ENCODE results near the gene WDR88. TPM values are rescaled to one million over a fixed set of nuclear protein-coding genes. Genes with fewer than 3 reads are reported as not detected.

The WDR88 gene
- total RNA-seq, 4 donors from 2014 or later = not detected

- 92% methylated on average over 7 of the region's 8 CpGs for WGBS
- H3K27ac ChIP-seq = no peak overlapping the region
Observed at GRCh38 chr19:33193269-33193864, 61.5 kb downstream of the WDR88 start.

GRCh38 chr19:33193865-33194362 lies 62.0 kb downstream of the WDR88 start, which contains the start of gene LRP3:
Gene LRP3, plus strand, starts transcription at chr19:33194330. Its CDS starts 456 bp downstream, at chr19:33194786.
- Histone ChIP-seq H3K27ac (peak within 1 kb of the TSS; percentile 4), H3K36me3 (no peaks in the 10 kb centered on the region), H3K4me1 (peaks cover 11% of the 10 kb centered on the region), H3K27me3 (no peaks in the 10 kb centered on the region), H3K9me3 (no peaks in the 10 kb centered on the region), H3K4me3 (peak within 1 kb of the TSS; percentile 82)
- no peak for DNase-seq (ENCODE audit: low spot score in 2 of 2)
- WGBS = 13% methylated on average over 13 of the region's 50 CpGs
- no peak for TF ChIP-seq POLR2A (IDR thresholded peaks at IDR 0.05)
- no peak for TF ChIP-seq EP300 (IDR thresholded peaks at IDR 0.05)
- no peak for TF ChIP-seq CTCF (IDR thresholded peaks at IDR 0.05)
- TF ChIP-seq POLR2AphosphoS5 (IDR thresholded peaks at IDR 0.05) = no peak

More at GRCh38 chr19:33193269-33193864, 61.5 kb downstream of the WDR88 start:
- DNase-seq (ENCODE audit: low spot score in 2 of 2) = no peak
- peaks cover 11% of the 10 kb centered on the region for H3K4me1 ChIP-seq
- no peak for TF ChIP-seq POLR2A (IDR thresholded peaks at IDR 0.05)
- no peak for TF ChIP-seq CTCF (IDR thresholded peaks at IDR 0.05)
- no peak for TF ChIP-seq EP300 (IDR thresholded peaks at IDR 0.05)
- no peak for TF ChIP-seq POLR2AphosphoS5 (IDR thresholded peaks at IDR 0.05)
- no peaks in the 10 kb centered on the region for H3K27me3 ChIP-seq
- peak overlapping the region; percentile 82 for H3K4me3 ChIP-seq
- H3K36me3 ChIP-seq = no peaks in the 10 kb centered on the region
- no peaks in the 10 kb centered on the region for H3K9me3 ChIP-seq

GRCh38 chr19:33194532-33194885 lies 62.6 kb downstream of the WDR88 start:
- DNase-seq (ENCODE audit: low spot score in 2 of 2) = no peak
- WGBS = no CpG with 5 or more reads among the region's 57 CpGs

GRCh38 chr19:33194886-33195644 lies 63.2 kb downstream of the WDR88 start:
- Histone ChIP-seq H3K27ac (peak overlapping the region; percentile 4), H3K27me3 (no peaks in the 10 kb centered on the region), H3K4me1 (peaks cover 11% of the 10 kb centered on the region), H3K36me3 (no peaks in the 10 kb centered on the region), H3K9me3 (no peaks in the 10 kb centered on the region), H3K4me3 (peak overlapping the region; percentile 82)
- TF ChIP-seq CTCF (IDR thresholded peaks at IDR 0.05) (no peak), POLR2A (IDR thresholded peaks at IDR 0.05) (no peak), POLR2AphosphoS5 (IDR thresholded peaks at IDR 0.05) (no peak), EP300 (IDR thresholded peaks at IDR 0.05) (no peak)
- no peak for DNase-seq (ENCODE audit: low spot score in 2 of 2)
- no CpG with 5 or more reads among the region's 49 CpGs for WGBS

More at GRCh38 chr19:33194532-33194885, 62.6 kb downstream of the WDR88 start:
- Histone ChIP-seq H3K27ac (peak overlapping the region; percentile 4), H3K36me3 (no peaks in the 10 kb centered on the region), H3K4me3 (peak overlapping the region; percentile 82), H3K27me3 (no peaks in the 10 kb centered on the region), H3K9me3 (no peaks in the 10 kb centered on the region), H3K4me1 (peaks cover 11% of the 10 kb centered on the region)
- TF ChIP-seq POLR2A (IDR thresholded peaks at IDR 0.05) = no peak
- TF ChIP-seq POLR2AphosphoS5 (IDR thresholded peaks at IDR 0.05) = no peak
- TF ChIP-seq CTCF (IDR thresholded peaks at IDR 0.05) = no peak
- TF ChIP-seq EP300 (IDR thresholded peaks at IDR 0.05) = no peak

Measured in suprapubic skin (tissue), 4 donors.